HG02885 (cell line): ENCODE data around the gene MR1.

ENCODE experiments used
- ATAC-seq: cut with Tn5 transposase; IDR thresholded peaks from one replicate; pipeline ENCODE4 v1.9.1; 2021; ENCODE audit warnings: mild to moderate bottlenecking; ENCODE audit not compliant: unreplicated experiment, poor library complexity

The MR1 gene

GRCh38 chr1:181104790-181105133 is 71.0 kb downstream of the MR1 start:
- peak; percentile 18 for ATAC-seq

- peak; percentile 87 for ATAC-seq
Measured at GRCh38 chr1:181105134-181106021, 71.6 kb downstream of the MR1 start.

- ATAC-seq = no peak
Measured at GRCh38 chr1:181106022-181106312, 72.2 kb downstream of the MR1 start.

GRCh38 chr1:181106479-181106878 is 72.7 kb downstream of the MR1 start:
- no peak for ATAC-seq

GRCh38 chr1:181107711-181108110 is 73.9 kb downstream of the MR1 start:
- no peak for ATAC-seq

- no peak for ATAC-seq
Measured at GRCh38 chr1:181108304-181108867, 74.6 kb downstream of the MR1 start.

- no peak for ATAC-seq
Measured at GRCh38 chr1:181110013-181110412, 76.2 kb downstream of the MR1 start.
